ENCODE data around the gene FANCD2. TPM values are rescaled to one million over a fixed set of nuclear protein-coding genes. Genes with fewer than 3 reads are reported as not detected.
"Not testable (repeated sequence)": the region's sequence is repeated elsewhere in the genome, so short reads cannot be mapped to it uniquely, and the experiment has no call there.

FANCD2 gene
- total RNA-seq, 2 donors from 2014 or later = 35.0 to 110 TPM

- Mint-ChIP-seq H3K4me1 (ENCODE audit: low read depth in 2 of 2) (peaks cover 19 to 37% of the 10 kb centered on the region in 2 donors), H3K27me3 (no peaks in the 10 kb centered on the region), H3K4me3 (peak overlapping the region; percentile 58), H3K36me3 (peaks cover 17% of the 10 kb centered on the region), H3K9me3 (no peaks in the 10 kb centered on the region), H3K27ac (peak overlapping the region; percentile 57 to 72)
- ATAC-seq (peak in 1 of 2 donors; percentile 48), DNase-seq (ENCODE audit: low spot score) (no peak)
Observed at GRCh38 chr3:10023587-10024310, 2.5 kb upstream of the FANCD2 start.

- Mint-ChIP-seq H3K4me1 (ENCODE audit: low read depth in 2 of 2) (peaks cover 14 to 34% of the 10 kb centered on the region in 2 donors), H3K27ac (peak overlapping the region; percentile 96), H3K4me3 (peak overlapping the region; percentile 95), H3K27me3 (no peaks in the 10 kb centered on the region), H3K36me3 (peaks cover 18% of the 10 kb centered on the region), H3K9me3 (no peaks in the 10 kb centered on the region)
- DNase-seq (ENCODE audit: low spot score) = no peak
- no peak for ATAC-seq
Observed at GRCh38 chr3:10025205-10026083, 793 bp upstream of the FANCD2 start.

- no peaks in the 10 kb centered on the region for H3K9me3 Mint-ChIP-seq
- no peak for ATAC-seq
- H3K27ac Mint-ChIP-seq = no peak overlapping the region
- no peak overlapping the region for H3K4me3 Mint-ChIP-seq
- DNase-seq (ENCODE audit: low spot score) = no peak
- H3K4me1 Mint-ChIP-seq (ENCODE audit: low read depth in 2 of 2) = no peaks in the 10 kb centered on the region
- H3K36me3 Mint-ChIP-seq = peaks cover 20% of the 10 kb centered on the region
- H3K27me3 Mint-ChIP-seq = no peaks in the 10 kb centered on the region
Observed at GRCh38 chr3:10041034-10041433, 14.8 kb downstream of the FANCD2 start.

- Mint-ChIP-seq H3K27ac (no peak overlapping the region), H3K27me3 (no peaks in the 10 kb centered on the region), H3K9me3 (no peaks in the 10 kb centered on the region), H3K4me3 (no peak overlapping the region), H3K36me3 (peaks cover 20% of the 10 kb centered on the region), H3K4me1 (ENCODE audit: low read depth in 2 of 2) (no peaks in the 10 kb centered on the region)
- ATAC-seq (no peak), DNase-seq (ENCODE audit: low spot score) (no peak)
Observed at GRCh38 chr3:10047876-10048275, 21.6 kb downstream of the FANCD2 start.

- not testable (repeated sequence) for H3K4me1 Mint-ChIP-seq (ENCODE audit: low read depth in 2 of 2); H3K27ac Mint-ChIP-seq; H3K9me3 Mint-ChIP-seq; ATAC-seq; DNase-seq (ENCODE audit: low spot score); H3K4me3 Mint-ChIP-seq; H3K27me3 Mint-ChIP-seq
- peaks cover 13% of the 10 kb centered on the region for H3K36me3 Mint-ChIP-seq
Observed at GRCh38 chr3:10053054-10053453, 26.8 kb downstream of the FANCD2 start.

GRCh38 chr3:10055097-10055496 is 28.9 kb downstream of the FANCD2 start:
- Mint-ChIP-seq H3K9me3 (no peaks in the 10 kb centered on the region), H3K36me3 (peaks cover 7% of the 10 kb centered on the region), H3K4me1 (ENCODE audit: low read depth in 2 of 2) (no peaks in the 10 kb centered on the region), H3K27ac (no peak overlapping the region), H3K4me3 (no peak overlapping the region), H3K27me3 (no peaks in the 10 kb centered on the region)
- DNase-seq (ENCODE audit: low spot score) (no peak), ATAC-seq (no peak)

- not testable (repeated sequence) for H3K4me1 Mint-ChIP-seq (ENCODE audit: low read depth in 2 of 2); ATAC-seq; H3K9me3 Mint-ChIP-seq; H3K4me3 Mint-ChIP-seq; DNase-seq (ENCODE audit: low spot score); H3K27ac Mint-ChIP-seq; H3K27me3 Mint-ChIP-seq
- peaks cover 26% of the 10 kb centered on the region for H3K36me3 Mint-ChIP-seq
Observed at GRCh38 chr3:10070077-10070476, 43.8 kb downstream of the FANCD2 start.

- Mint-ChIP-seq H3K4me1 (ENCODE audit: low read depth in 2 of 2) (no peaks in the 10 kb centered on the region), H3K36me3 (no peaks in the 10 kb centered on the region), H3K27ac (no peak overlapping the region), H3K9me3 (no peaks in the 10 kb centered on the region), H3K27me3 (no peaks in the 10 kb centered on the region), H3K4me3 (no peak overlapping the region)
- ATAC-seq = no peak
- DNase-seq (ENCODE audit: low spot score) = no peak
Observed at GRCh38 chr3:10074666-10075065, 48.4 kb downstream of the FANCD2 start.

GRCh38 chr3:10081871-10082270 is 55.6 kb downstream of the FANCD2 start:
- no peak for ATAC-seq
- H3K27ac Mint-ChIP-seq = no peak overlapping the region
- H3K4me3 Mint-ChIP-seq = no peak overlapping the region
- no peaks in the 10 kb centered on the region for H3K9me3 Mint-ChIP-seq
- H3K36me3 Mint-ChIP-seq = peaks cover 16% of the 10 kb centered on the region
- H3K27me3 Mint-ChIP-seq = no peaks in the 10 kb centered on the region
- no peaks in the 10 kb centered on the region for H3K4me1 Mint-ChIP-seq (ENCODE audit: low read depth in 2 of 2)
- no peak for DNase-seq (ENCODE audit: low spot score)

GRCh38 chr3:10085738-10086137 is 59.5 kb downstream of the FANCD2 start:
- Mint-ChIP-seq H3K4me1 (ENCODE audit: low read depth in 2 of 2) (no peaks in the 10 kb centered on the region), H3K27ac (no peak overlapping the region)
- no peak for ATAC-seq

GRCh38 chr3:10088256-10088655 is 62.0 kb downstream of the FANCD2 start:
- Mint-ChIP-seq H3K9me3 (no peaks in the 10 kb centered on the region), H3K36me3 (peaks cover 12% of the 10 kb centered on the region)

More at GRCh38 chr3:10085738-10086137, 59.5 kb downstream of the FANCD2 start:
- Mint-ChIP-seq H3K4me3 (no peak overlapping the region), H3K36me3 (peaks cover 22% of the 10 kb centered on the region), H3K9me3 (no peaks in the 10 kb centered on the region), H3K27me3 (no peaks in the 10 kb centered on the region)
- DNase-seq (ENCODE audit: low spot score) = no peak

GRCh38 chr3:10090179-10090578 is 63.9 kb downstream of the FANCD2 start:
- no peak for DNase-seq (ENCODE audit: low spot score)
- Mint-ChIP-seq H3K36me3 (peaks cover 12% of the 10 kb centered on the region), H3K9me3 (no peaks in the 10 kb centered on the region), H3K27me3 (no peaks in the 10 kb centered on the region), H3K4me1 (ENCODE audit: low read depth in 2 of 2) (no peaks in the 10 kb centered on the region), H3K27ac (no peak overlapping the region), H3K4me3 (no peak overlapping the region)
- ATAC-seq = no peak

More at GRCh38 chr3:10088256-10088655, 62.0 kb downstream of the FANCD2 start:
- ATAC-seq = no peak
- Mint-ChIP-seq H3K27ac (no peak overlapping the region), H3K27me3 (no peaks in the 10 kb centered on the region), H3K4me1 (ENCODE audit: low read depth in 2 of 2) (no peaks in the 10 kb centered on the region), H3K4me3 (no peak overlapping the region)
- no peak for DNase-seq (ENCODE audit: low spot score)

- not testable (repeated sequence) for H3K27ac Mint-ChIP-seq; H3K4me1 Mint-ChIP-seq (ENCODE audit: low read depth in 2 of 2); ATAC-seq; H3K9me3 Mint-ChIP-seq; H3K4me3 Mint-ChIP-seq; H3K27me3 Mint-ChIP-seq; DNase-seq (ENCODE audit: low spot score)
- H3K36me3 Mint-ChIP-seq = peaks cover 12% of the 10 kb centered on the region
Observed at GRCh38 chr3:10090774-10091173, 64.5 kb downstream of the FANCD2 start.

GRCh38 chr3:10091387-10091786 is 65.2 kb downstream of the FANCD2 start:
- not testable (repeated sequence) for H3K27me3 Mint-ChIP-seq; H3K9me3 Mint-ChIP-seq; H3K27ac Mint-ChIP-seq; H3K4me3 Mint-ChIP-seq; ATAC-seq; DNase-seq (ENCODE audit: low spot score); H3K4me1 Mint-ChIP-seq (ENCODE audit: low read depth in 2 of 2)
- peaks cover 12% of the 10 kb centered on the region for H3K36me3 Mint-ChIP-seq
